ENCODE measurements around the gene RALGAPA1.
"Not testable (repeated sequence)": the region's sequence is repeated elsewhere in the genome, so short reads cannot be mapped to it uniquely, and the experiment has no call there.

RALGAPA1 gene

DNA sequence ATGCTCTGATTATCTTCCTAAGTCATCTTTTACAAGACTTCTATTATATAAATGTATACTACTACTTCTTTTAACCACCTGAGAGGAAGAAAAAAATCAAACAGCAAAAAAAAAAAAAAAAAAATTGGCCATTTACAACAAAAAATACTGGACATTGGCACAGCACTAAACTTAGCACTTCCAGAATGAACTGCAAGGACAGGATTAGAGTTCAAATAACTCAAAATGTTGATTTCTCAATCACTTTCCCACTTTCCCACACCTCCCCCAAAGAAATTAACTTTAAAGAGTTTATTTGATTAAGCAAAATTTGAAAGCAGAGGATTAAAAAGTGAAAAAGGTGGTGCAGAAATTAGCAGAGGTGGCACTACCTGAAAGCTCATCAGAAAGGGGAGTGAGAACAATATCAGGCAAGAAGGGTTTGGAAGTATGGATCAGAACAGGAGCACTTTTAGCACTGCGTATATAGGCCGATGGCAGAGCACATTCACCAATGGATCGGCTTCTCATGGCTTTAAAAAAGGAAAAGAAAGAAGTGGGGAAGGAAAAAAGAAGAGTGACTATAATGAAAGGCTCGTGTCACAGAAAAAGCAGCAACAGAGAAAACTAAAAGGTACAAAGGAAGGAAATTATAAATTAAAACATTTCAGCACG, 109.2 kb downstream of the RALGAPA1 start:
- no peak for DNase-seq (ENCODE audit: low read depth)

DNA sequence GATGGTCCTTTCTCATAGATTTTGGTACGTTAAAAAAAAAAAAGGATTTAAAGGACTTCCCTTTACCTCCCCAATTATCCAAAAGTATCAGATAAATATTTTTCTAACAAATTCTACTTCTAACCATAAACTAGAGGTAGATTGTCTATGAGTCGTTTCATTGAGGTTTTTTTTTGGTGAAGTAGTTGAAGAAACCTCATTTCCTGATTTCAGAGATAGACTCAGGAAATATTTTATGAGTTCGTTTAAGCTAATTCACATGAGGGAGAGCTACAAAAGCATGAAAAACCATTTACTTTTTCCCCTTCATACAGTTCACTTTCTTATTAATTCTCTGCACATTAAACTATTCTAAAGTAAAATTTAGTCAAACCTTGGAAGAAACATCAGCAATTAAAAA, 112.5 kb downstream of the RALGAPA1 start:
- DNase-seq (ENCODE audit: low read depth): no peak

DNA sequence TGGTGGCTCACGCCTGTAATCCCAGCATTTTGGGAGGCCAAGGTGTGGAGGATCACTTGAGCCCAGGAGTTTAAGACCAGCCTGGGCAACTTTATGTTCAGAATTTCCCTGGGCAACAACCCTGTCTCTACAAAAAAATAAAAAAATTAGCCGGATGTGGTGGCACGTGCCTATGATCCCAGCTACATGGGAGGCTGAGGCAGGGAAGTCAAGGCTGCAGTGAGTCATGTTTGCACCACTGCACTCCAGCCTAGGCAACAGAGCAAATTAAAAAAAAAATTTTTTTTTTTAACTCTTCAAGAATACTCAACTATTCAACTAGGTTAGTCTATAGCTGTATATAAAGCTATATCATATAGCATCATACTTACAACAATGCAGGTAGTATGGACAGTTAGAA, 113.0 kb downstream of the RALGAPA1 start:
- DNase-seq (ENCODE audit: low read depth): no peak

DNA sequence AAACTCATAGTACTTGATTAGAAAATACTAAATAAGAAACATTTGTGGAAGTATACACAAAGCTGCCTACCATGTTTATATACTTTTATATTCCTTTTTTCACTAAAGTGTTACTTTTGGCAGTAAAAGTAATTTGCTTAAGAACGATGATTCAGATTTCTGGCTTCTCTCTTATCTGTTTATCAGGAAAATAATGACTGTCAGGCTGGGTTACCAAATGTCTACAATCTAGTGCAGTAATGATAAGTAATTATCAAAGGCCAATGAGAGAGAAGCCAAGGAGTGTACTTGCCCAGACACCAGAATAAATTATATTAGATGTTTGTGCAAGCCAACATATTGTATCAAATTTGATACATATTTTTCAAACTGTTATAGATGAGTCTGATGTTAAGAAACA, 113.4 kb downstream of the RALGAPA1 start:
- DNase-seq (ENCODE audit: low read depth): no peak

DNA sequence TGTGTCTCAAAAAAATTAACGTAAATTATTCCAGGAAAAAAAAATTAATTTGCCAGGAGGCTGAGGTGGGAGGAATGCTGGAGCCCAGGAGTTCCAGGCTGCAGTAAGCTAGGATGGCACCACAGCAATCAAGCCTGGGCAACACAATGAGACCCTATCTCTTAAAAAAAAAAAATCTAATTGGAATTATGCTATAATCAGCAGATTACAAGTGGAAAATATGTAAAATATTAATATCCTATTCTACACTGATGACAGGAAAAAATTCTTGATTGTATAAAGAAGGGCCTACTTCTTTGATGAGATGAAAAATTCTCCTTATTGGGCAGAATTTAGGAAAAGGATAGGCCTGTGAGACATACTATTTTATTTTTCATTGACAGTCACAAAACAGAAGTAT, 114.0 kb downstream of the RALGAPA1 start:
- no peak for DNase-seq (ENCODE audit: low read depth)

DNA sequence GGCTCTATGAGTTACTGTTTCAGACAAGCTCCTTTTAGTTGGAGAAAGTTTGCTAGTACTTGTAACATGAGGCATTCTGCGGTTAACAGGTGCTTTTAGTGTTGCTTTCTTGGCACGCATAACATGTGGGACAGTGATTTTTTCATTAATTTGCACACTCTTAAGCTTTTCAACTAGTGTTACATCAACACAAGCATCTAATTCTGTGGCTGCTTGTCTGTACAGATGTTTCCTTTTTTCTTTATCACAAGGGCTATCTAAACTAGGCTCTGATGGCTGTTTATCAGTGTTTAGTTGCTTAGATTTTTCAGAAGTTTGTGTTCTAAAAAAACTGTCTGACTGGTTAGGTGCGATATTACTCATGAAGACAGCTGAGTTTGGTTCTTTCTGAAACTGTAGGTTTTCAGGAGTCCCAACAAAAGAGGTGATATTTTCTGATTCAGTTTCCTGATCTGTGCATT, 120.1 kb downstream of the RALGAPA1 start:
- no peak for DNase-seq (ENCODE audit: low read depth)

DNA sequence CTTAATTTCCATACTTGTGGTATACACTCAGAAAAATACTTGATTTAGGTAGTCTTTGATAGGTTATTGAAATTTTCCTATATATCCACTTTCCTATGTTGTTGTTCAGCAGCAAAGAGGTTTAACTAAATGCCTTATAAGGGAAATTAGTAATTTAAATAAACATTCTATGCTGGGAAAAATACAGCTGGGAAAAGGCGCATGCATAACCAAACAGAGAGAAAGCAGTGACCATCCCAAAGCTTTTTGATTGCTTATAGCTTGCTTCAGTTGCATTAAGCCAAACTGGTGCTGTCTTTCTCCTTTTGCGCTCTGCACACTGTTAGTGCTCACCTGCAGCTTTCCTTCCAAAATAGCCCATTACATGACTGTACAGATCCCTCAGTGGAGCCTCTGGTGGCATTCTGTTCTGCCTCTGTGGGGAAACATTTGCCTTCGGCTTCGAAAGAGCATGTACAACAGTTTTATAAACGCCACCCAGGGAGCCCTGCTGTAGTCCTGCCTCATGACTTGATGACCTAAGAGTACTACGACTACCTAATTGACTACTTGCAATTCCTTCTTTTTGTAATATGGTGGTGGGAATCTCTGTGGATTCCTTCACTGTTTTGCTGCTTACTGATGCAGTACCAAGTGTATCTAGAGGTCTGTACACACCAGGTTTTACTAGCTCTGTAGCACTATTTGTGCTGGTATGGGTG, 120.8 kb downstream of the RALGAPA1 start:
- no peak for DNase-seq (ENCODE audit: low read depth)

DNA sequence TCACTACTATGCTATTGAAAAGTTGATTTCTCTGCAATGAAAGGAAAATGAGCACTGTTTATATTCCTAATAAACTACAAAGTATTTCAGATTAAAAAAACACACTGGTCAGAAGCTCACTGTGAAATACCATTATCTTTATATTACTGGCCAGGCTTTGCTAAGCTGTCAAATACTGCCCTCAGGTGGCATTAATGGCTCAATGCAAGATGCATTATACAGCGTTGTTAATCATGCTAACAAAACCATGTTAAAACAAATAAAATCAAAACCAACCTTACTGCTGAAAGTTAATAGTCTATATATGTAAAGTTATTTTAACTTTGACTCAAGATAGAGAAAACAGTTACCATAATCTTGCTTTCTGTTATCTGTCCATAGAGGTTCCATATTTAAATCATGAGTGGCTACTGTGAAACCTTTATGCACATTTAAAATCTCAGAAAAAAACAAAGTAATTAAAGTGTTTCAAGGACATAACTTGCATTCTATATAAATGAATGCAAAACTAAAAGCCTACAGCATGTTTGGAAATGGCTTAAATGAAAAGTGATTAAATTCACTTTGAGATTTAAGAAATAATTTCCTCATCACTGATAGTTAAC, 121.7 kb downstream of the RALGAPA1 start:
- no peak for DNase-seq (ENCODE audit: low read depth)

DNA sequence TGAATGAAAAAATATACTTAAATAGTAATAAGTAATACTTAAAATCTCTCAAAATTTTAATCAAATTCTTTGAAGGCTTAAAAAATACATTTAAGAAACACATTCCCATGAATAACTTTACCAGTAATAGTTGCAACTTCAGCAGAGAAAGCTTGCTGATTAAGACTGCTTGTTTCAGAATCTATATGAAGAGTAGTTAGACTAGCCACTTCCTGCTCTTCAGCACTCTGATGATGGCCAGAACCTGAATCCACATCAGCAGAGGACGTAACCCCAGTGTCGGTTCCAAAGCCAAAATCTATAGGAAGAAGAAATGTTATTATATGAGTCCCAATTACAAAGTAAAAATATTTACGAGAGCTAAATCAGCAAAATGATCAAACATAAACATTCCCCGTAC, 125.4 kb downstream of the RALGAPA1 start:
- DNase-seq (ENCODE audit: low read depth): not testable (repeated sequence)

DNA sequence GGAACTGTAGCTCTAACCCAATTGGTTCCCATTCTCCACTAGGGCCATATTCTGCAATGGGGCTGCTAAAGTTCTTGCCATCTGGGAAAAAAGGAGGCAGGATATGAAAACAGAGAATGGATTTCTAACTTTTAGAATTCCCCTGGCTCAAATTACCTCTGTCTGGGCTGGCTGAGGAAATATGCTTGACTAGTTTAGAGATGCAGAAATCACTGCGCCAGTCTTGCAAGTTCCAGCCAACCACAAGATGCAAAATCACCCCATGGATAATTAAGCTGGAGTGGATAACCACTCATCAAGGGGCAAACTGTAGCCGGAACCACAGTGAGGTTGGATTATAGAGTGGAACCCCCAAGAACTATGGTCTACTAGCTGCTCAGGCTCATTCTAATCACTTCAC, 126.3 kb downstream of the RALGAPA1 start:
- no peak for DNase-seq (ENCODE audit: low read depth)

DNA sequence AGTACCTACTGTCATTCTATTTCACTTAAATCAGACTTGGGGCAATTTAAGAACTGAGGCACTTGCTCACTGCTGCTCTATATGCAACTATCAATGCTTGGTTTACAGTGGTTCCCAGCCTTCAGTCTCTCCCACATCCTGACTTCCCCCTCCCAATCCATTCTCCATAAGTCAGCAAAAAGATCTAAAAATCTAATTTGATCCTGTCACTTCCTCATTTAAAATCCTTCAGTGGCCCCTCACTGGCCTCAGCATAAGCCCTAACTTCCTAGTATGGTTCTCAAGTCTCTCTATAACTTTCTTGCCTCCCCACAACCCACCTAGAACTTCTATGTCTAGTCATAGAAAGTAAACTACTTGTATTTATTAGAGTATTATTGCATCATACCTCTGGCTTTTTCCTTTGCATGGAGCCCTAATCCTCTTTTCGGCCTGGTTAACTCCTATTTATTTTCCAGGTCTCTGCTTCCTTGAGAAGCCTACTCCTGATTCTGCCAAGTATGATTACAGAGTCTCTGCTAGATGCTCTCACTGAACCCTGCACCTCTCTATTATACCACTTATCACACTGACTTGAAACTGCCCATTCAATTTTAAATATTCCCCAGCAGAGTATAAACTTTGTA, 130.6 kb downstream of the RALGAPA1 start:
- DNase-seq (ENCODE audit: low read depth): no peak

DNA sequence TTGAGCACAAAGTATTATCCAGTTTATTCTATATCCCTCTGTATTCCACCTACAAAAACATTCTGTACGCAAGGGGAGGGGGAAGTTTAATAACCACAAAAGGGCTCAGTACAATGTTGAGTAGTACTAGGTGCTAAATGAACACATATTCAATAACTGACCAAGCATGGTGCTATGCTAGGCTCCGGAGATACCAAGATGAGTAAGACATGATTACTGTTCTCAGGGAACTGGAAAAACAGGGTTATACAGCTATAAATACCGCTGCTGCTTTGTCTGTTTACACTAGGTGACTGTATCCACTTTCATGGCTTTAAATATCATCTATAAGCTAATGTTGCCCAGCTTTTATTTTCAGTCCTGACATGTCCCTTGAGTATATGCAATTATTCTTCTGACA, 139.3 kb downstream of the RALGAPA1 start:
- no peak for DNase-seq (ENCODE audit: low read depth)

DNA sequence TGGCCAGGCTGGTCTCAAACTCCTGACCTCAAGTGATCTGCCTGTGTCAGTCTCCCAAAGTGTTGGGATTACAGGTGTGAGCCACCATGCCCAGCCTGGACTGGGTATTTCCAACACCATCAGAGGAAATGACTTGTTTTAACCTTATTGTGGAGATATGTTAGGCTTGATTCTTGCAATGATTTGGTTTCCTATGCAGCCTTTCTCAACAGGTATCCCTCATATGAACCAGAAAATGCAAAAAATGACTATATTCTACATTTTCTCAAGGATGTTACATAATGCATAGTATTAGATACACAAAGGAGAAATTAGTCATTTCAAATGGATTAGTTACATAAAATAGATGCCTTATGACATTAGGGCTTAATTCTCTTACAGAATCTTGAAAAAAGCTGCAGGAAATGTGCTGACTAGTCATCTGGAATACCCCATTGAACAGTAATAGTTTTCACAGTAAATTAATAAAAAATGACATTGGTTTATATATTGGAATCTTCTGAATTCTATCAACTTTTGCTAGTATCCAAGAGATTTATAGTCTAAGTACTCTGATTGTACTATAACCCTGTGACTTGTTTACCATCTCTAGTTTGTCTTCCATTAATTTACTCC, 142.6 kb downstream of the RALGAPA1 start:
- DNase-seq (ENCODE audit: low read depth): no peak

DNA sequence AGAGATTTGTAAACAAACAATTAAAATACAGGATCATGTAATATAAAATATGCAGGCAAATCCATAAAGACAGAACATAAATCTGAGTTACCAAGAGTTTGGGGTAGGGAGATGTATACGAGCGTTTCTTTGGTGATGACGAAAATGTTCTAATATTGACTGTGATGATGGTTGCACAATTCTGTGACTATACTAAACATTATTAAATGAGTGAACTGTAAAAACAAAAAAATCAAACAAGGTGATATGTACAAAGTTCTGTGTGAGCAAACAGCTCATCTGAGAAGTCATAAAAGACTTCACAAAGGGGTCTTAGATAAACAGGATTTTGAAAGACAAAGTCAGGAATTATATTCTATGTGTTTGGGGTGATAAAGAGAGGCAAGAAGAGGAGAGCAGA, 147.2 kb downstream of the RALGAPA1 start:
- DNase-seq (ENCODE audit: low read depth): no peak

DNA sequence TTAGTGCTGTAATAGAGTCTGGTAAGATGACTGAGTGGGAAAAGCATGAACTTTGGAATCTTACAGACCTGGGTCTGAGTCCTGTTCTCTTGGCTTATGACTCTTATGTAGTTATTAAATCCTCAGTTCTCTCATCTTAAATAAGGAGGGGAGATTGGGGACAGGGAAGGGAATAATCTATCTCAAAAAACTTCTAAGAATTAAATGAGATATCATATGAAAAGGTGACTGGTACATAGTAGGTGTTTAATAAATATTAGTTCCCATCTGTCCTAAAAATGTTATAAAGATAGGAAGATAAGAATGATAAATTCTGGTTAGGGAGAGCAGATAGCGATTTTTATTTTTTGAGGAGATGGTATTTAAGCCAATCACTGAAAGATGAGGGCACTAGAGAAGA, 156.1 kb downstream of the RALGAPA1 start:
- no peak for DNase-seq (ENCODE audit: low read depth)

DNA sequence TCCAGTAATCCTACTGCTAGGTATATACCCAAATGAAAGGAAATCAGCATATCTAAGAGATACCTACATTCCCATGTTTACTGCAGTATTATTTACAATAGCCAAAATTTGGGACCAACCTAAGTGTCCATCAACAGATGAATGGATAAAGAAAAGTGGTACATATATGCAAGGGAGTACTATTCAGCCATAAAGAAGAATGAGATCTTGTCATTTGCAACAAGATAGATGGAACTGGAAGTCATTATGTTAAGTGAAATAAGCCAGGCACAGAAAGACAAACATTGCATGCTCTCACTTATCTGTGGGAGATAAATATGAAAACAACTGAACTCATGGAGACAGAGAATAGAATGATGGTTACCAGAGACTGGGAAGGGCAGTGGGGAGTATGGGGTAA, 165.6 kb downstream of the RALGAPA1 start:
- no peak for DNase-seq (ENCODE audit: low read depth)

DNA sequence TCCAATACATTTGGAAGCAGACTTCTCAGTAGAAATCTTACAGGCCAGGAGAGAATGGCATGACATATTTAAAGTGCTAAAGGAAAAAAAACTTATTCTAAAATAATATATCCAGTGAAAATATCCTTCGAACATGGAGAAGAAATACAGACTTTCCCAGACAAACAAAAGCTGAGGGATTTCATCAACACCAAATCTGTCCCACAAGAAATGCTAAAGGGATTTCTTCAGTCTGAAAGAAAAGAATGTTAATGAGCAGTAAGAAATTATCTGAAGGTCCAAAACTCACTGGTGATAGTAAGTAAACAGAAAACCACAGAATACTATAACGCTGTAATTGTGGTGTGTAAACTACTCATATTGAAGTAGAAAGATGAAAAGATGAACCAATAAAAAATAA, 171.2 kb downstream of the RALGAPA1 start:
- no peak for DNase-seq (ENCODE audit: low read depth)

DNA sequence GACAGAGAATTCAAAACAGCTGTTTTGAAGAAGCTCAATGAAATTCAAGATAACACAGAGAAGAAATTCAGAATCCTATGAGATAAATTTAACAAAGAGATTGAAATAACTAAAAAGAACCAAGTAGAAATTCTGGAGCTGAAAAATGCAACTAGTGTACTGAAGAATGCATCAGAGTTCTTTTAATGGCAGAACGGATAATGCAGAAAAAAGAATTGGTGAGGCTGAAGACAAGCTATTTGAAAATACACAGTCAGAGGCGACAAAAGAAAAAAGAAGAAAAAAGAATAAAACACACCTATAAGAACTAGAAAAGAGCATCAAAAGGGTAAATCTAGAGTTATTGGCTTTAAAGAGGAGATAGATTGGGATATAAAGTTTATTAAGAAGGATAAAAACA, 171.8 kb downstream of the RALGAPA1 start:
- no peak for DNase-seq (ENCODE audit: low read depth)

DNA sequence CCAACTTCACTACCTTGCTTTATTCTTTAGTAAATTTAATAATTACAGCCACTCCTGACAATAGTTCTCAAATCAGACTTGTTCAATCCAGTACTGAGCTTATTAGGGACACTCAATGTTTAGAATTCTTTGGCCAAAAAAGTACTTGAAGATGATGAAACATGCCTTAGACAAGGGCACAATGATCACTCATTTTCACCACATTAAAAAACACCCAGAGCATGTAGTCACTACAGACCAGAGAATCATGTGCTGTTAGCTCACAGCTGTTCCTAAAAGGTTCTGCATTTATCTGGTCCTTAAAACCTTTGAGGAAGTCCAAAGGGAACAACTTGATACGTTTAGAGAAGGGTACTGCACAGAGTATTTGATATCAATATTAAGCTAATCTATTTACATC, 176.4 kb downstream of the RALGAPA1 start:
- no peak for DNase-seq (ENCODE audit: low read depth)

DNA sequence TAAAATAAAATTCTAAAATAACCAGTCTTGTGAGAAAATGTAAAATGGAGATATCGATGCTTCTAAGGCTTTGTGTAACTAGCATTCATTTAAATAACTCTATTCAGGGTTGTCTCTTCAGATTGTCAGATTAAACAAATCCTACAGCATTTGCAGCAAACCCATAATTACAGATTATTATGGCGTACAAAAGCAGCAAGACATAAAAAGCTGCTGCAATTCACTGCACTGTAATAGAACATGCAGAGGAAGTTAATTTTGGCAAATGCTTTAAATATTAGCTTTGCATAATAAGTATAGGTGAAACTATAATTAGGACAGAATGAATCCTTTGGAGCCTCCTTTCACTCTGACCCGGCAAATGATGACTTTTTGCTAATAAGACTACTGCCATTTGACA, 176.8 kb downstream of the RALGAPA1 start:
- no peak for DNase-seq (ENCODE audit: low read depth)

DNA sequence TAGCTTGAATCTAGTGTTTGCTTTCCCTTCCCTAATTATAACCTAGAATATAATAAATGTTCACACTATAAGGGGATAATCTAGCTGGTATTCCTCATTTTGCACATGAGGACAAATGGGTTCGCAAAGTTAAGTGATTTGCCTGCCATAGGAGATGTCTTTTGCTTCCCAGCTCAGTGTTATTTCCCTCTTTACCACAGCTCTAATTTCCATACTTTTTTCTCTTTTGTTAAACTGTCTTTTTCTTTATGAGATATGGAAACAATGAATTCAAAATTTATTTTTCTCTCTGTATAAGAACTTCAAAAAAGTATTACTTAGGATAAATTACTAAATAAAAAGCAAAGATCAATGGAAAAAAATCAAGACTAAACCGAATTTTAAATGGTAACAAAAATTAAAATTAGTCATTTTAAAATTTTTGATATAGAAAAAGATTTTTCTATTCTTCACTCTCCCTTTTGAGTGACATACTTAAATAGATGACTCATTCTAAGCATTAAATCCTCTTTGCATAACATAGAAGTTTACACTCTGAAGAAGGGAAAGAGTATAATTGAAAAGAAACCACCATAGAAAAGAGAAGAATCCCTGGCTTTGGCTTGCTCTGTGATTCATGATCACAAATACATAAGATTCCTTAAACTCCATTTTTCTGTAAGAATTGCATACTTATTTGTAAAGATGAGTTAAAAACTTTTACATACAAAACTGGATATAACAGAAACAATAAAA, 177.9 kb downstream of the RALGAPA1 start:
- DNase-seq (ENCODE audit: low read depth): no peak

DNA sequence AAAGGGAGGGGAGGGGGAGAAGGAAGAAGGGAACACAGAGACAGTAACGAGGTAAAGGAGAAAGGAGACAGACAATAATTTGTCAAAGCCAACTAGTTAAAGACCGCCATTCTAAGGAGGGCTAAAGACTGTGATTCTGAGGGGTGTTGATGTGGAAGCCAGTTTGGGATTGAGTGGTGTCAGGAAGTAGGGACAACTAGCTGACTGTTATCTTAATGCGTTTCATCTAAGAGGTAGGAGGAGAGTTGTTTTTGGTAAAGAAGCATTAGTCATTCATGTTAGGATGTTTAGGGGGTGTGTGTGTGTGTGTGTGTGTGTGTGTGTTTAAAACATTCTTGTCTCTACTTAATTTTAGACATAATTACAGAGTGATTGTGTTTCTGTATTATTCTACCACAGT, 180.1 kb downstream of the RALGAPA1 start:
- DNase-seq (ENCODE audit: low read depth): no peak
